ENCODE data around the gene PPP1R12C.
A peak's percentile ranks its signal among the peaks of the same experiment; 100 is the strongest.

PPP1R12C gene

GRCh38 chr19:55091955-55092354, 25.5 kb downstream of the PPP1R12C start:
- Histone ChIP-seq H3K14ac (ENCODE audit: low read length) (peak overlapping the region; percentile 17), H3K9ac (ENCODE audit: low read depth, low read length, poor library complexity) (peak overlapping the region; percentile 86), H2AFZ (ENCODE audit: low read length) (no peak overlapping the region), H3K9me3 (replicated peaks in 1 of 2; ENCODE audit: control insufficient read depth in 2 of 2, insufficient read depth in 1 of 2, low read depth in 1 of 2, low read length in 2 of 2) (no peaks in the 10 kb centered on the region), H2AK5ac (ENCODE audit: low read depth, low read length) (peak overlapping the region; percentile 99), H3K27me3 (ENCODE audit: control insufficient read depth in 3 of 3, insufficient read depth in 3 of 3, low read depth in 1 of 3, low read length in 3 of 3) (no peaks in the 10 kb centered on the region), H2BK5ac (ENCODE audit: low read length) (peak overlapping the region; percentile 94), H3K18ac (ENCODE audit: low read length) (peak overlapping the region; percentile 95), H2BK120ac (ENCODE audit: low read depth, low read length) (no peak overlapping the region), H3K36me3 (replicated peaks in 1 of 2; ENCODE audit: control insufficient read depth in 2 of 2, insufficient read depth in 2 of 2, low read length in 2 of 2) (peaks cover 19 to 40% of the 10 kb centered on the region in 2 donors), H3K4me3 (ENCODE audit: low read length in 2 of 2) (peak overlapping the region in 1 of 2 donors; percentile 31), H2BK15ac (ENCODE audit: low read length) (no peak overlapping the region), H3K4me1 (ENCODE audit: control insufficient read depth in 2 of 2, insufficient read depth in 1 of 2, low read depth in 1 of 2, low read length in 2 of 2) (peaks cover 13 to 38% of the 10 kb centered on the region in 2 donors), H3K27ac (replicated peaks; ENCODE audit: low read length) (no peak overlapping the region), H3K4me2 (ENCODE audit: insufficient read depth, low read length, poor library complexity, severe bottlenecking) (peak overlapping the region; percentile 54), H4K91ac (ENCODE audit: low read depth, low read length, poor library complexity) (no peak overlapping the region), H3K79me1 (ENCODE audit: low read depth, low read length) (peaks cover 3% of the 10 kb centered on the region), H2BK12ac (ENCODE audit: low read length) (peak overlapping the region; percentile 84), H3K23ac (ENCODE audit: low read depth, low read length, poor library complexity) (peak overlapping the region; percentile 73), H4K8ac (ENCODE audit: low read depth, low read length) (no peak overlapping the region), H3K4ac (ENCODE audit: low read length) (peak overlapping the region; percentile 66)
- DNase-seq (ENCODE audit: low spot score), result no peak
- WGBS, 2 donors (ENCODE audit: extremely low coverage in 2 of 2, insufficient read length in 2 of 2, insufficient replicate concordance in 1 of 2), result no CpG with 5 or more reads among the region's 27 CpGs

- Histone ChIP-seq H3K4ac (ENCODE audit: low read length) (peak overlapping the region; percentile 95), H4K91ac (ENCODE audit: low read depth, low read length, poor library complexity) (no peak overlapping the region), H2BK5ac (ENCODE audit: low read length) (peak overlapping the region; percentile 94), H2BK15ac (ENCODE audit: low read length) (peak overlapping the region; percentile 58), H3K14ac (ENCODE audit: low read length) (no peak overlapping the region), H3K36me3 (replicated peaks in 1 of 2; ENCODE audit: control insufficient read depth in 2 of 2, insufficient read depth in 2 of 2, low read length in 2 of 2) (peaks cover 19 to 40% of the 10 kb centered on the region in 2 donors), H3K9ac (ENCODE audit: low read depth, low read length, poor library complexity) (peak overlapping the region; percentile 81), H2AFZ (ENCODE audit: low read length) (no peak overlapping the region), H2BK120ac (ENCODE audit: low read depth, low read length) (no peak overlapping the region), H3K4me1 (ENCODE audit: control insufficient read depth in 2 of 2, insufficient read depth in 1 of 2, low read depth in 1 of 2, low read length in 2 of 2) (peaks cover 13 to 38% of the 10 kb centered on the region in 2 donors), H2AK5ac (ENCODE audit: low read depth, low read length) (peak overlapping the region; percentile 96), H3K27ac (replicated peaks; ENCODE audit: low read length) (peak overlapping the region; percentile 70), H3K4me3 (ENCODE audit: low read length in 2 of 2) (no peak overlapping the region), H3K27me3 (ENCODE audit: control insufficient read depth in 3 of 3, insufficient read depth in 3 of 3, low read depth in 1 of 3, low read length in 3 of 3) (no peaks in the 10 kb centered on the region), H3K79me1 (ENCODE audit: low read depth, low read length) (peaks cover 3% of the 10 kb centered on the region), H3K23ac (ENCODE audit: low read depth, low read length, poor library complexity) (no peak overlapping the region), H3K9me3 (replicated peaks in 1 of 2; ENCODE audit: control insufficient read depth in 2 of 2, insufficient read depth in 1 of 2, low read depth in 1 of 2, low read length in 2 of 2) (no peaks in the 10 kb centered on the region), H3K4me2 (ENCODE audit: insufficient read depth, low read length, poor library complexity, severe bottlenecking) (no peak overlapping the region), H4K8ac (ENCODE audit: low read depth, low read length) (no peak overlapping the region), H2BK12ac (ENCODE audit: low read length) (no peak overlapping the region), H3K18ac (ENCODE audit: low read length) (peak overlapping the region; percentile 94)
- DNase-seq (ENCODE audit: low spot score), result no peak
- no CpG with 5 or more reads among the region's 32 CpGs for WGBS, 2 donors (ENCODE audit: extremely low coverage in 2 of 2, insufficient read length in 2 of 2, insufficient replicate concordance in 1 of 2)
Measured at GRCh38 chr19:55091126-55091910, 26.1 kb downstream of the PPP1R12C start.

- H2AFZ ChIP-seq (ENCODE audit: low read length), result no peak overlapping the region
- H3K14ac ChIP-seq (ENCODE audit: low read length), result no peak overlapping the region
- peaks cover 0 to 7% (median 5%) of the 10 kb centered on the region in 3 experiments for H3K27me3 ChIP-seq (ENCODE audit: control insufficient read depth in 3 of 3, insufficient read depth in 3 of 3, low read depth in 1 of 3, low read length in 3 of 3)
- H3K23ac ChIP-seq (ENCODE audit: low read depth, low read length, poor library complexity), result no peak overlapping the region
- no peak overlapping the region for H2BK120ac ChIP-seq (ENCODE audit: low read depth, low read length)
- no peak overlapping the region for H2BK15ac ChIP-seq (ENCODE audit: low read length)
- peak overlapping the region; percentile 96 for H2AK5ac ChIP-seq (ENCODE audit: low read depth, low read length)
- H3K4me2 ChIP-seq (ENCODE audit: insufficient read depth, low read length, poor library complexity, severe bottlenecking), result no peak overlapping the region
- no peak overlapping the region for H2BK12ac ChIP-seq (ENCODE audit: low read length)
- no CpG with 5 or more reads among the region's 13 CpGs for WGBS, 2 donors (ENCODE audit: extremely low coverage in 2 of 2, insufficient read length in 2 of 2, insufficient replicate concordance in 1 of 2)
- H3K9me3 ChIP-seq (replicated peaks in 1 of 2; ENCODE audit: control insufficient read depth in 2 of 2, insufficient read depth in 1 of 2, low read depth in 1 of 2, low read length in 2 of 2), result no peaks in the 10 kb centered on the region
- H4K8ac ChIP-seq (ENCODE audit: low read depth, low read length), result no peak overlapping the region
- H3K36me3 ChIP-seq (replicated peaks in 1 of 2; ENCODE audit: control insufficient read depth in 2 of 2, insufficient read depth in 2 of 2, low read length in 2 of 2), result peaks cover 19 to 38% of the 10 kb centered on the region in 2 donors
- H4K91ac ChIP-seq (ENCODE audit: low read depth, low read length, poor library complexity), result no peak overlapping the region
- peaks cover 19 to 42% of the 10 kb centered on the region in 2 donors for H3K4me1 ChIP-seq (ENCODE audit: control insufficient read depth in 2 of 2, insufficient read depth in 1 of 2, low read depth in 1 of 2, low read length in 2 of 2)
- no peak overlapping the region for H2BK5ac ChIP-seq (ENCODE audit: low read length)
- no peak overlapping the region for H3K9ac ChIP-seq (ENCODE audit: low read depth, low read length, poor library complexity)
- H3K27ac ChIP-seq (replicated peaks; ENCODE audit: low read length), result no peak overlapping the region
- H3K18ac ChIP-seq (ENCODE audit: low read length), result no peak overlapping the region
- DNase-seq (ENCODE audit: low spot score), result no peak
- peaks cover 3% of the 10 kb centered on the region for H3K79me1 ChIP-seq (ENCODE audit: low read depth, low read length)
- no peak overlapping the region for H3K4ac ChIP-seq (ENCODE audit: low read length)
- no peak overlapping the region for H3K4me3 ChIP-seq (ENCODE audit: low read length in 2 of 2)
Measured at GRCh38 chr19:55090564-55090963, 26.9 kb downstream of the PPP1R12C start.

- DNase-seq (ENCODE audit: low spot score), result no peak
- no peak overlapping the region for H3K23ac ChIP-seq (ENCODE audit: low read depth, low read length, poor library complexity)
- no peak overlapping the region for H3K9ac ChIP-seq (ENCODE audit: low read depth, low read length, poor library complexity)
- H3K9me3 ChIP-seq (replicated peaks in 1 of 2; ENCODE audit: control insufficient read depth in 2 of 2, insufficient read depth in 1 of 2, low read depth in 1 of 2, low read length in 2 of 2), result no peaks in the 10 kb centered on the region
- H3K79me1 ChIP-seq (ENCODE audit: low read depth, low read length), result peaks cover 3% of the 10 kb centered on the region
- H4K91ac ChIP-seq (ENCODE audit: low read depth, low read length, poor library complexity), result no peak overlapping the region
- peaks cover 0 to 15% (median 11%) of the 10 kb centered on the region in 3 experiments for H3K27me3 ChIP-seq (ENCODE audit: control insufficient read depth in 3 of 3, insufficient read depth in 3 of 3, low read depth in 1 of 3, low read length in 3 of 3)
- WGBS, 2 donors (ENCODE audit: extremely low coverage in 2 of 2, insufficient read length in 2 of 2, insufficient replicate concordance in 1 of 2), result no CpG with 5 or more reads among the region's 3 CpGs
- no peak overlapping the region for H3K4ac ChIP-seq (ENCODE audit: low read length)
- H3K4me3 ChIP-seq (ENCODE audit: low read length in 2 of 2), result no peak overlapping the region
- H3K14ac ChIP-seq (ENCODE audit: low read length), result no peak overlapping the region
- no peak overlapping the region for H2BK120ac ChIP-seq (ENCODE audit: low read depth, low read length)
- no peak overlapping the region for H2AFZ ChIP-seq (ENCODE audit: low read length)
- H3K36me3 ChIP-seq (replicated peaks in 1 of 2; ENCODE audit: control insufficient read depth in 2 of 2, insufficient read depth in 2 of 2, low read length in 2 of 2), result peaks cover 15 to 26% of the 10 kb centered on the region in 2 donors
- H3K27ac ChIP-seq (replicated peaks; ENCODE audit: low read length), result no peak overlapping the region
- H3K4me2 ChIP-seq (ENCODE audit: insufficient read depth, low read length, poor library complexity, severe bottlenecking), result no peak overlapping the region
- no peak overlapping the region for H2AK5ac ChIP-seq (ENCODE audit: low read depth, low read length)
- no peak overlapping the region for H4K8ac ChIP-seq (ENCODE audit: low read depth, low read length)
- no peak overlapping the region for H2BK5ac ChIP-seq (ENCODE audit: low read length)
- H2BK15ac ChIP-seq (ENCODE audit: low read length), result no peak overlapping the region
- no peak overlapping the region for H3K18ac ChIP-seq (ENCODE audit: low read length)
- peaks cover 19 to 34% of the 10 kb centered on the region in 2 donors for H3K4me1 ChIP-seq (ENCODE audit: control insufficient read depth in 2 of 2, insufficient read depth in 1 of 2, low read depth in 1 of 2, low read length in 2 of 2)
- no peak overlapping the region for H2BK12ac ChIP-seq (ENCODE audit: low read length)
Measured at GRCh38 chr19:55089342-55089944, 28.0 kb downstream of the PPP1R12C start.
